Neural cell (in vitro differentiated cells): ENCODE measurements around the gene S100A1. TPM values are rescaled to one million over a fixed set of nuclear protein-coding genes. Genes with fewer than 3 reads are reported as not detected.

Experiments
- H2AFZ ChIP-seq: fragments of 200-600, 300-800 bp; sonication (generic), shearing (Covaris generic); 2 replicates; pipeline ENCODE4 v1.6.0; 2014; ENCODE audit warnings: low read depth, mild to moderate bottlenecking, antibody characterized with exemption, low read length, moderate library complexity
- H3F3A ChIP-seq: fragments of 200-600 bp; shearing (Covaris generic); 2 replicates; pipeline ENCODE4 v1.6.1; 2016; ENCODE audit warnings: mild to moderate bottlenecking, moderate library complexity, mixed read lengths, antibody characterized with exemption, low read length; ENCODE audit not compliant: insufficient read depth, poor library complexity, severe bottlenecking
- H3K27ac ChIP-seq: fragments of 200-600, 300-800 bp; sonication (generic), shearing (Covaris generic); 2 replicates; pipeline ENCODE4 v1.5.1; 2014; ENCODE audit warnings: mild to moderate bottlenecking, low read length, moderate library complexity
- H3K27me3 ChIP-seq: fragments of 300-800, 200-600 bp; sonication (generic), shearing (Covaris generic); 2 replicates; pipeline ENCODE4 v1.6.0; 2014; ENCODE audit warnings: mild to moderate bottlenecking, low read depth, low read length, moderate library complexity; ENCODE audit not compliant: insufficient read depth
- H3K36me3 ChIP-seq: fragments of 300-800, 200-600 bp; sonication (generic), shearing (Covaris generic); 2 replicates; pipeline ENCODE4 v1.5.1; 2014; ENCODE audit warnings: mild to moderate bottlenecking, antibody characterized with exemption, low read length, moderate library complexity; ENCODE audit not compliant: insufficient read depth
- H3K4me2 ChIP-seq: fragments of 300-800, 200-600 bp; sonication (generic), shearing (Covaris generic); 2 replicates; pipeline ENCODE4 v1.6.0; 2014; ENCODE audit warnings: mild to moderate bottlenecking, low read length
- H3K4me3 ChIP-seq: fragments of 300-800, 200-600 bp; sonication (generic), shearing (Covaris generic); 2 replicates; pipeline ENCODE4 v1.5.1; 2014; ENCODE audit warnings: mild to moderate bottlenecking, low read length, moderate library complexity
- H3K79me2 ChIP-seq: fragments of 200-600 bp; shearing (Covaris generic); replicated peaks from 2 replicates; pipeline ENCODE4 v1.6.0; 2014; ENCODE audit warnings: mild to moderate bottlenecking, low read length, moderate library complexity; ENCODE audit not compliant: insufficient read depth
- H3K9ac ChIP-seq: fragments of 300-800, 200-600 bp; sonication (generic), shearing (Covaris generic); 2 replicates; pipeline ENCODE4 v1.6.1; 2016; ENCODE audit warnings: mild to moderate bottlenecking, low read length, mixed read lengths
- H3K9me2 ChIP-seq: fragments of 200-600 bp; shearing (Covaris generic); 2 replicates; pipeline ENCODE4 v1.6.1; 2016; ENCODE audit warnings: mild to moderate bottlenecking, low read length, mixed read lengths; ENCODE audit not compliant: insufficient read depth
- H3K9me3 ChIP-seq: fragments of 200-600, 300-800 bp; sonication (generic), shearing (Covaris generic); 2 replicates; pipeline ENCODE4 v1.6.1; 2016; ENCODE audit warnings: mild to moderate bottlenecking, mixed run types, low read length, moderate library complexity, mixed read lengths
- H4K20me1 ChIP-seq: fragments of 200-600 bp; shearing (Covaris generic); 2 replicates; pipeline ENCODE4 v1.6.1; 2016; ENCODE audit warnings: mild to moderate bottlenecking, mixed run types; ENCODE audit not compliant: insufficient read depth
- CTCF ChIP-seq: fragments of 450-650 bp; IDR thresholded peaks from 2 replicates; pipeline ENCODE4 v1.5.1; 2014; ENCODE audit warnings: antibody characterized with exemption, mild to moderate bottlenecking, moderate library complexity; ENCODE audit not compliant: poor library complexity, severe bottlenecking
- EP300 ChIP-seq: fragments of 450-650 bp; conservative IDR thresholded peaks from 2 replicates; pipeline ENCODE4 v1.6.1; 2014; ENCODE audit warnings: antibody characterized with exemption, mild to moderate bottlenecking, moderate library complexity; ENCODE audit not compliant: poor library complexity, severe bottlenecking
- EZH2 ChIP-seq: fragments of 200-600, 300-800 bp; shearing (Covaris generic), sonication (generic); IDR thresholded peaks from 2 replicates; pipeline ENCODE4 v1.6.1; 2014; ENCODE audit warnings: antibody characterized with exemption, low read length, borderline replicate concordance, mild to moderate bottlenecking; ENCODE audit not compliant: insufficient read depth, poor library complexity, severe bottlenecking
- MXI1 ChIP-seq: fragments of 450-650 bp; conservative IDR thresholded peaks from 2 replicates; pipeline ENCODE4 v1.6.1; 2014; ENCODE audit warnings: antibody characterized with exemption, mild to moderate bottlenecking; ENCODE audit not compliant: poor library complexity, severe bottlenecking
- POLR2AphosphoS5 ChIP-seq: IDR thresholded peaks from 2 replicates; pipeline ENCODE4 v1.6.1; 2012
- RAD21 ChIP-seq: fragments of 450-650 bp; conservative IDR thresholded peaks from 2 replicates; pipeline ENCODE4 v1.6.1; 2014; ENCODE audit warnings: antibody characterized with exemption, mild to moderate bottlenecking, moderate library complexity
- REST ChIP-seq: IDR thresholded peaks from 2 replicates; pipeline ENCODE4 v1.6.1; 2012; ENCODE audit warnings: borderline replicate concordance
- SMC3 ChIP-seq: fragments of 450-650 bp; conservative IDR thresholded peaks from 2 replicates; pipeline ENCODE4 v1.6.1; 2014; ENCODE audit warnings: antibody characterized with exemption, mild to moderate bottlenecking, moderate library complexity; ENCODE audit not compliant: poor library complexity
- TAF1 ChIP-seq: IDR thresholded peaks from 2 replicates; pipeline ENCODE4 v1.6.1; 2012; ENCODE audit warnings: low read depth
- polyA plus RNA-seq: library from polyadenylated mRNA; depleted of rRNA; stranded (reverse); fragments of >200 nt; gene quantifications from 2 replicates; pipeline ENCODE4 v1.2.3, GENCODE V29; 2014

S100A1 gene
- polyA plus RNA-seq, 1 donor from 2014 or later, result not detected

- Histone ChIP-seq H2AFZ (no peak within 1 kb of the TSS), H3K4me2 (no peak within 1 kb of the TSS), H3K36me3 (no peaks in the 10 kb centered on the region), H3K9me2 (no peaks in the 10 kb centered on the region), H3K27ac (no peak within 1 kb of the TSS), H3K9me3 (no peaks in the 10 kb centered on the region), H3K79me2 (no peaks in the 10 kb centered on the region), H3F3A (no peaks in the 10 kb centered on the region), H3K27me3 (no peaks in the 10 kb centered on the region), H3K9ac (no peak within 1 kb of the TSS), H4K20me1 (no peaks in the 10 kb centered on the region), H3K4me3 (no peak within 1 kb of the TSS)
- TF ChIP-seq SMC3, result no peak
- TF ChIP-seq MXI1, result no peak
- TF ChIP-seq POLR2AphosphoS5, result no peak
- no peak for TF ChIP-seq CTCF
- no peak for TF ChIP-seq EZH2
- no peak for TF ChIP-seq RAD21
- TF ChIP-seq REST, result no peak
- no peak for TF ChIP-seq TAF1
- TF ChIP-seq EP300, result no peak
Observed at GRCh38 chr1:153612755-153613331, 15.4 kb upstream of the S100A1 start, which contains the start of gene S100A16. S100A16 (minus strand) TSS chr1:153613137; CDS start chr1:153608151, 4,986 bp downstream.

DNA sequence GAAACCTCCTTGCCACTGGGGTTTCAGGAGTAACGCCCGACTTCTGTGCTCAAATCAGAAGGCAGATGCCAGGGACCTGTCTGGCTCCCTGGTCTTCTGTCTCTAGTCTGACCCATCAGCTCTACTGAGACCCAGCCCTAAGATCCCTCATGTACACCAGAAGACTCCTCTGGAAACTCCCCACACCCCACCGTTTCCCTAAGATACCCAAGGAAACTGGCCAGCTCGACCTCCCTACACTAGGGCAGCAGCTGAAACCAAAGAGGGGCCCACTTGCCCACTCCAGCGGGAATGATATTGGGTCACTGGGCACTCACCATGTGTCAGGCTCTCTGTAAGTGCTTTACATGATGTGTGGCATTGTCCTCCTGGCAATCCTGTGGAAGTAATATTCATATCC is 14.8 kb upstream of the S100A1 start:
- TF ChIP-seq CTCF, result no peak
- H3K79me2 ChIP-seq, result no peaks in the 10 kb centered on the region
- H2AFZ ChIP-seq, result no peak overlapping the region
- no peaks in the 10 kb centered on the region for H3K9me2 ChIP-seq
- no peaks in the 10 kb centered on the region for H3K36me3 ChIP-seq
- H3F3A ChIP-seq, result no peaks in the 10 kb centered on the region
- H3K27me3 ChIP-seq, result no peaks in the 10 kb centered on the region
- no peak overlapping the region for H3K27ac ChIP-seq
- no peak overlapping the region for H3K4me2 ChIP-seq
- no peak overlapping the region for H3K9ac ChIP-seq
- no peaks in the 10 kb centered on the region for H3K9me3 ChIP-seq
- no peaks in the 10 kb centered on the region for H4K20me1 ChIP-seq
- no peak overlapping the region for H3K4me3 ChIP-seq
